Sciatic nerve (tissue), 2 donors: ENCODE results near the gene IMMP2L. TPM values are rescaled to one million over a fixed set of nuclear protein-coding genes. Genes with fewer than 3 reads are reported as not detected.
A peak's percentile ranks its signal among the peaks of the same experiment; 100 is the strongest.

Experiments
- ATAC-seq: fragments of 200-7000 bp; cut with Tn5 transposase; one replicate; pipeline ENCODE4 v1.9.1; 2020; ENCODE audit warnings: mild to moderate bottlenecking, moderate library complexity
- DNase-seq: peaks from one replicate; pipeline ENCODE4 v3.0.0-alpha.2; 2020; ENCODE audit warnings: low spot score
- intact Hi-C: fragments of 100-400 bp; cut with DNase I; formaldehyde crosslinking; loops from one replicate; pipeline ENCODE4 v1.14.2; 2022
- total RNA-seq: library from RNA; stranded (reverse); fragmentation: NEBNext Ultra II Directional; extraction: Animal tissue kit (Norgen Biotek cat#: 25700); gene quantifications from one replicate; pipeline ENCODE4 v1.2.1, GENCODE V29; 2021
- donor health status: DM: no; HTN: no; CAD: no.
- donor health status: DM: no; HTN: no; CAD: no.

IMMP2L gene
- total RNA-seq, 1 donor from 2014 or later: 33.6 TPM

DNA sequence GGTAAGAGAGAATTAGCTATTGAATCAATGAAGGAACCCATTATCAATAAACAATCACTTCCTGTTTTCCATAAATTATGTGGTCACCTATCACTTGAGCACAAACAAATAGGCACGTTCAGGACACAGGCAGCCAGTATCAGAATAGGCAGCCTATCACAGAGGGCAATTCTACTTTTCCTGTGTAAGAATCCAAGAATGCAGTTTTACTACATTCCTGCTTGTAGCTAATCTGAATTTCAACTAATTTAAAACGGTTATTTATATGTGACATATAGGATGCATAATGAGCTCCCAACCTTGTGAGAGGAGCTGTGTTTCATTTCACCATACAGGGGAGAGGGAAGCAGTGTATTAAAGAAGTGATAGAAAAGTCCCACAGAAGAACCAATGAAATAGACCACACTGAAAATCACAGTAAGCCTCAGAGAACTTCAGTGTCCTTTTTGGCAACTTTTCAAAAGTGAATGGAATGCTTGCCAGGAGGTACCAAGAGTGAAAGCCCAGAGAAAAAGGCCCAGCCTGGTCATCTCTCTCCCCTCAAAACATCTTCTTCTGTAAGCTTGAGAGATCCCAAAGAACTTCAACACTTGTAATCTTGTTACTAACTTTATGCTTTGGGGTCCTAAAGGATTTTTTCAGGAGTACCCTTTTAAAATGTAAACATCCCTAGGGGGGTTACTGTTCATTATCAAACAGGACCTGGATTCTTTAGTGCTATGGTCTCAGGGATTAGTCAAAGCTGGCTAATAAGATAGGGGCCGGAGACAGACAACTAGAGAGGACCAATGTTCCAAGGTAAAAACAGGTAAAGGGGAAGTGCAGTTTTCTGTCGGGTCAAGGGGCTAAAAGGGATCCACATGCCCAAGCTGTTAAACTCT, 1.3 kb downstream of the IMMP2L start:
- ATAC-seq (peak; percentile 22), DNase-seq (no peak)
- intact Hi-C loops: no loop called here

DNA sequence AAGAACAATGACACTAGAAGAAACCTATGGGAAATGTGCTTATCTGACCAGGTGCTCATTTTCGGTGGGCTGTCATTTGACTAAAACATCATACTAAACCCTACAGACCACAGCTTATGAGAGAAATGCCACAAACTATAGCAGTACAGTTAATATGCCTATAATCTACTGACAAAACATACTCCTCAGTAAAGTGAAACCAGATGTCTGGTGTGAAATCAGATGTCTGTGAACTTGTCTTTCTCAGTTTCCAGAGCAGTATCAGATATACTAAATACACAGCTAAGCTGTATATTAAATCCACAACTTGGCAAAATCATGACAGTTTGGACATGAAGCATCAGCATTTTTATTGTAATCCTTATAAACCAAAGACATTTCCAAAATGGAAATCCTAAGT, 3.3 kb downstream of the IMMP2L start:
- ATAC-seq (no peak), DNase-seq (no peak)
- intact Hi-C loops: no loop called here

DNA sequence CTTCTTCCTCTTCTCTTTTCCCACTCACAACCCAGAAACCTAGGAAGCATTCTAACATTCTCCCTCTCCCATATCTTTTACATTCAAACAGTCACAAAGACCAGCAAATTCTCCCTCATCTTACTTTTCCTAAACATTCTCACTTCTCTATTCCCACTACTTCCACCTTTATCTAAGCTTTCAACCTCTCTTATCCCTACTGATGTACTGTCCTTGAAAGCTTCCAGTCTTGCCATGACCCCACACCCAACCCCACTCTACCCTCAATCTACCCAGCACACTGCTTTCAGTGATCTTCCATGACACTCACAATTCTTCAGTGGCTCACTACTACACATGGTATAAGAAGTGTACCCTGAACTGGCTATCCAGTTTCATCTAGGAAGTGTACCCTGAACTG, 5.3 kb downstream of the IMMP2L start:
- no peak for ATAC-seq
- intact Hi-C loops: no loop called here

DNA sequence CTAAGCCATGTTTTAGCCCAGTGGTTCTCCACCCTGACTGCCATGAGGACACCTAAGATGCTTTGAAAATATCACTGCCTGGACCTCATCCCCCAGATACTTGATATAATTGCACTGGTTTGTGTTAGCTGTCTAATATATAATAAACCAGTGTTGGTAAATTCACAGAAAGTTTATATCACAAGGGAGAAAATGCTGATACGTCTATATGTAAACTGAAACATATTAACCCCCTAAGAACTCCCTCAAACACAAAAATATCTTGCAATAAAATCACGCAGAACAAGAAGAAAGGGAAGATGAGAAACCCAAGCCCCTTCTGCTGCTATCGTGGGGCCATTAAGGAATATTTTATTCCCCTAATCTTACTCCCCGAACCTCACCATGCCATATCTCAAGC, 8.2 kb downstream of the IMMP2L start:
- DNase-seq: no peak
- intact Hi-C loops: no loop called here
- ATAC-seq: no peak

More for the DNA sequence above, 5.3 kb downstream of the IMMP2L start:
- DNase-seq: no peak

DNA sequence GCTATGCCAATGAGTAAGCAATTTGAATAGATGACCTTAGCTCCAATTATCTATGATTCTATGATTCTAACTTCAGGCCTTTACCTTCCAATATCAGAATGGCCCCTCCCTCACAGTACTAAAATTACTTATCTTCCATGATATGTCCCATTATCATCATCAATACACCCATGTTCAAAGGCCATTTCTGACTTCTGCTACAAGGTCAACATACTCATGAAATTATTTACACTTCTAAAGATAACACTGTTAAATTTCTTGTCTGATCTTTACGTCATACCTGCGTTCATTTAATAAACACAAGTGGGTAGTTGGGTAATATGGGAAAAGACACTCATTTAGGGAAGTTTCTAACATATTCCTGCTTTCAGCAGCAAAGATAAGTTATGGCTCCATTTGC, 21.2 kb downstream of the IMMP2L start:
- DNase-seq (no peak), ATAC-seq (no peak)
- intact Hi-C loops: no loop called here

DNA sequence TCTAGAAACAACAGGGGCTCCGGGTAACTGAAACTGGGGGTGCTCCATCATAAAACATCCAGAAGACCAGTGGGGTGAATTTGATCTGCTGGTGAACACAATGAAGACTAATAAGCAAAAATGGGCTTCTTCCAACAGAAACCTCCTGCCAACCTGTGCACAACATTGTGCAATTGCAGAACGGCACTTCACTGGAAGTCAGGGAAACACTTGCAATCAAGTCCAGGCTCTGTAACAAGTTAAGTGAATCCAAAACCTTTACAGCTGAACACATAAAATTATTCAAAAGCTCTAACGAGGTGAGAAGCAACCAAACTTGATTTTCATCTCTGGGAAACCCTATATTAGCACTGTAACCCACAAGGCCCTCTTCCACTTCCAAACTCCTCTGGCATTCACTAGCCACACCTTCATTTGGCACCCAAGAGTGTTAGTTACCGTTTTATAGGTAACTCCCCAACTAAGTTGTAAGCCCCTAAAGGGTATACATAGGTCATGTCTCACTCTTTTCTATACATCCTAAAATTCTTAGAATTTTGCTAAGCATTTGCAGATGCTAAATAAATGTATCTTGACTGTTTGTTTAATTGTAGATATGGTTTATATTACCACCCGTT, 22.0 kb downstream of the IMMP2L start:
- no peak for DNase-seq
- no peak for ATAC-seq
- intact Hi-C loops: no loop called here

DNA sequence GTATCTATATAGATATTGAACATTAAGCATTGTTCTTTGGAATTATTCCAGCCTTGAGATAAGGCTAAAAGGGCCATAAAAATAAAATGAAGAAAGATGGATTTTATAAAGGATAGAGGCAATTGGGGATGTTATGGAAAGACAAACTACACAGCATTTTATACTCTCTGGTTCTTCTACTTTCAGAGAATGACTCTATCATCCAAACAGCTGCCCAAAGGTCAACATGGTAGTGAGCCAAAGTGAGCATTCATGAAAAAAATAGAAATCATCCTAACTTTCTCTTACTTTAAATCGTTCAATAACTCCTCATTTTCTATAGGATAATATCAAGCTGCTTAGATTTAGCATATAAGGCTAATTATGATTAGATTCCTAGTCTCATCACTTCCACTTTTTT, 25.2 kb downstream of the IMMP2L start:
- intact Hi-C loops: no loop called here
- ATAC-seq: no peak
- DNase-seq: no peak

DNA sequence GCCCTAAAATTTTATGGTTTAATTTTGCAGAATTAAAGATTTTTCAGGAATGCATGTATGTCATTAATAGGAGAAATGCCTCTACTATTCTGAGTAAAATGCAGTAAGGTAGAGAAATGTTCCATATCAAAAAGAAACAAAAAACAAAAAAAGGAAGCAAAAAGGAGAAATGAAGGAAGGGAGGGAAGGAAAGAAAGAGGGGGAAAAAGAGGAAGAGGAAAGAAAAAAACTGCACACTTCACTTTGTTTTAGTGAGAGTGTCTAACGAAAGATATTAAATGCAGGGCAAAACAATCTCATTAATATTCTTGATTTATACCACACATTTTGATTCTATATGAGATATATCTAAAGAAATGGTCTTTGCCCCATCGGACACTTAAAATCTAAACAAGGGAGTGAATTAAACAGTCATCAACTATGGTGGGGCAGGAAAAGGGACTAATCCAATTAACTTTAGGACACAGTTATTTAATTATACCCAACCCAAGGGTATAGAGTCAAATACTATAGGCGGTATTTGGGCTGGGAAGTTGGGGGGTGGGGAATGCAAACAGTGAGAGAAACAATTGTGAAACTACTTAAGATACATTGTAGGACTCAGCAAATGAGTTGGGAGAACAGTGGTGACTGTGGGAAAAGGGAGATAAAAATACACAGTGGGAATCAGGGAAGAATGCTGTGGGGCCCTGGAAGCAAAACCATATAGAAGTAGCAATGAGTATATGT, 27.0 kb downstream of the IMMP2L start:
- DNase-seq (no peak), ATAC-seq (no peak)
- intact Hi-C loops: no loop called here

DNA sequence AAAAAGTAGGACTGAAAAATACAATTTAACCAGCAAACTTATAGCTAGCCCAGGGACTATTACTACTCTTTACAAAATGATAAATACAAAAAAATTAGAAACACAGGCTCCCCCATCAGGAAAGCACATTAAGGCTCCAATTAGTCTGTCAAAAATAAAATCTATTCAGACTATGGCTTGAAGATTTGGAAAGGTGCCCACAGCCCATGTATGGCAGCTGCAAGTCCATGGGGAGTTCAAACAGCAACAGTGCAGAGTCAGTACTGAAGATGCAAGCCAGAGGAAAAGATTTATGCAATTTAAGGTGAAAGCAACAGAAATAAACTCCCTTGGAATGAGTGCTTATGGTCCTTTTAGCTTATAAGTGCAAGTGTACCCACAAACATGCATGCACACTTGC, 29.7 kb downstream of the IMMP2L start:
- intact Hi-C loops: no loop called here
- ATAC-seq: no peak
- no peak for DNase-seq

DNA sequence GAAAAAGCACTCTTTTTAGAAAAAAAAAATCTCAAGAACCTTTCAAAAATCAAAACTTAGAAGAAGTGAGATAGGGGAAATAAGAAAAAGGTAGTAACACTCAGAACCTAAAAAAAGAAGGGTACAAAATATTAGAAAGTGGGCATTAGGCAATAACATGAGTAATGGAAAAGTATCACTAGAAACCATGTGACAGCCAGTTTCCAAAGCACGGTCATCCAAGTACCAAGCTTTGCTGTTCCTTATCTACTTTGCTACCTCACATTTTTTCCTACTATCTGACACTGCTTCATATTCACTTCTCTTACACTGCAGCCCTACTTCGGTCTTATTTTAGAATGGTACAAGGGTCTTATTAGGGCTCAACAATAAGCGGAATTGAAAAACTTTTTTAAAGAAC, 30.3 kb downstream of the IMMP2L start:
- peak; percentile 51 for ATAC-seq
- no peak for DNase-seq
- intact Hi-C loops: no loop called here

DNA sequence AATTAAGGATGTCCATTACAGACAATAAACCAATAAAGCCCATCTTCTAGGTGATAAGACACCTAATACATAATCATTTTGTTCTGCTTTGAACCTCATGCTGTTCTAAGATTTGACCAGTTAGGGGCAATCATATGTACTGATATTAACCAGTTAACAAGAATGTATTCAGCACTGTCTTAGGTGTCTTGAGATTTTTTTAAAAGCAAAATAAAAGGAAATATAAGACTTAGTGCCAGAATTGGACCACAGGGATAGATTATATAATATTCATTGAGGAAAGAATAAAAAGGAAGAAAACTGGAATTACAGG, 32.0 kb downstream of the IMMP2L start:
- no peak for ATAC-seq
- no peak for DNase-seq
- intact Hi-C loops: no loop called here

DNA sequence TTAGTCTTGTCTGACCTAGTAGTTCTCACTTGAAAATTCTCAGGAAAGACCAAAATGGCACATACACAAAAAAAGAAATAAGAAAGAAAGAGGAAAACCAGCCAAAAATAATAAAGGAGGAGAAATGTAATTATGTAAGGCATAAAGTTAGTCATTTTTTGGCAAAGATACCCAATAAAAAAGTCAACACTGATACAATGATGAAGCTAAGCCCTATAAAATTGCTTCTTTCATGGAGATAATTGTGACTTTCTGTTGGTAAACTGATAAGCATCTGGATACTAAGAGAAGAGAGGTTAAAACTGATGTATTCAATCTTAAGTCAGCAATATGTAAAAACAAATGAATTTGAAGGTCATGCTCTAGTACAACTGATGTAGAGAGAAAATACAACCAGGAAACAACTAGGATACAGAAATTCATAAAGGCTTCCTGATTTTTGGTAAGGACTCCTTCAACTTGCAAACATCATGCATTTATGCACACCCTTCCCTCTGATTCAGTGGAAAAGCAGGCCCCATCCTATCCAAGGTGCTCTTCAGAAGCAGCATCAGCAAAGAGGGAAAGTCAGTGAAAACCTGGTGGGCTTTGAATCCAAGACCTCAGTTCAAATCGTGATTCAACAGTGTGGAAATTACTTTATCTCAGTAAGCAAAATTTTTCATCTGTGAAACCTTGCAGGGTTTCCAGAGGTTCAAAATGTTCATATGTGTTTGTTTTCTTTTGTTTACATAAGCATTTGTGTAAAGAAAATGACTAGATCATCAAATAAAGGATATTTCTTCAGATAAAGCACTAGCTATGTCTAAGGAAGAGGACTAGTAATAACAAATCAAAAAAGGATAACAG, 32.6 kb downstream of the IMMP2L start:
- intact Hi-C loops: no loop called here
- ATAC-seq (no peak), DNase-seq (no peak)

DNA sequence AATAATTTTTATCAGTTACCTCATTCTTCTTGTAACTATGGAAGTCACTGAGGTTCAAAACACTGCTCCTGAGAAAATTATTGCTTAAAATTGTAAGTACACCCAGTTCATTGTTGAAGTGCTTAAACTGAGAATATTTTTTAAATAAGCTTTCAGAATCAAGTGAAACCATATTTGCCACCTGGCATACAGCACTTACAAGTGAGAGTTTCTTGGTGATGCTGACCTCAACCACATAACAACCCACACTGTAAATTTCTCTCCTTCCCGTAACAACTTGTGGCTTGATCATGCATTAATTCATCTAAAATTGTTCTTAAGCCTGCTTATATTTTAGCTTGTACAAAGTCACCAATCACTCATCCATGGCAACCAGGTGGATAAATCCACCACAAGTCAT, 34.0 kb downstream of the IMMP2L start:
- DNase-seq (no peak), ATAC-seq (no peak)
- intact Hi-C loops: no loop called here

DNA sequence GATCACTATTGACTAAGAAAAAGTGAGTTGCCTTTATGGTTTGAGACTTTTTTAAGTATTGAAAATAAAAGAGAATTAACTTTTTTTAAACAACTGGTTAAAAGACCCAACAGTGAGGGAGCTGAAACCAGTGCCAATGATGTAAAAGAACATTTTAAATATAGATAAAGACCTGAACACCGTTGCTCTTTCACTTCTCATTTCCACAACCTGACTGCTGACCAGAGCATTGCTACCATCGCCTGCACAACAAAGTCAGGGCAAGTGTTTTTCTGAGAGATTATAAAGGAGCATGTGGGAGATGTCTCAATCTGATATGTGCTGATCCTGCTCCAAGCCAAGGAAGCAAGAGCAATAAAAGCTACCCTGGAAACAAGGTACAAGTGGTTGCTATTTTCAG, 34.7 kb downstream of the IMMP2L start:
- intact Hi-C loops: no loop called here
- DNase-seq (no peak), ATAC-seq (no peak)

DNA sequence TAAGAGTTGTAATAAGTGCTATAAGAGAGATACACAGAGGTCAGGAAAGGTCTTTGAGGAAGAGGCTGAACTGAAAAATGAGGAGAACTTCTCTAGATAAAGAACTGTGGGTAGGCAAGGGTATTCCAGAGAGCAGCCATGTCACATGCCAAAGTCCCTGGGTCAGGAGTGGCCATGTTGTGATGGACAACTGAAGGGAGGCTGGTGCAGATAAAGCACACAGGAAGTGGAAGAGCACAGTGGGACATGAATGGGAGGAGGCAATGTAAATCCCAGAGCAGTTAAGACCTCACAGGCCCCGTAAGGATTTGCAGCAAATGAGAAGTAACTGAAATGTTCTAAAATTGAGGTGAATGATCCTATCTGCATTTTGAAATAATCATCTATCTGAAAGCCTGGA, 37.2 kb downstream of the IMMP2L start:
- no peak for ATAC-seq
- intact Hi-C loops: no loop called here
- no peak for DNase-seq

DNA sequence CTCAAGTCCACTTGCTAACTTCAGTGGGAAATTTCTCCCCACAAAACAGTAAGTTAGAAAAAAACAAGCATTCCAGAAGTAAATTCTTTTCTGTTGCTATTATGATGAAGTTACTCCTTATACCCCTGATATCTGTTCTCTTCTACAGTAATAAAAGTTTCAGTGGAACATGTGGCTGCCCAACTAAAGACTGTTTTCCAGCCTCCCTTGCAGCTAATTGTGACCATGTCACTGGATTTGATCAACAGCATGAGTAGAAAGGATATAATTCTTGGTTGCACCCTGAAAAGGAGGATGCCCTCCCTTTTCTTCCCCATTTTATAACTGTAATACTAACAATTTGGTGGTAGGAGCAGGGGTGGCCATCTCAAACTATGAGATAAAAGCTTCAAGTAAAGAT, 40.6 kb downstream of the IMMP2L start:
- ATAC-seq: no peak
- intact Hi-C loops: no loop called here

DNA sequence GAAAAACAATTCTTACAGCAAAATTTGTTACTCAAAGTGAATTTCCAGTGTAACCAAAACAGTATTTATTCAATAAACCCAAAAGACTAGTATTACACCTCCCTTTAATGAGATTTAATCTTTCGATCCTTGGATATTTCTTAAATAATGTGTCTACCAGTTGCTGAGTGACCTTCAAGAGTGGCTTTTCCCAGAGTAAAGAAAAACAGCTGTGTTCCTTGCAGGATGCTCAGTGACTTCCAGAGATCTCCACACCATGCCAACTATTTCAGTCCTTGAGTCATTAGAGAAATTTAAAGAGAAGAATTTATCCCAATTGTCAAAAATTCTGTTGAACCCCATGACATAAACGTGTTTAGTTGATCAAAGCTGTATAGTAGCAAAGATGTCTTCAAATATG, 44.0 kb downstream of the IMMP2L start:
- DNase-seq (no peak), ATAC-seq (no peak)
- intact Hi-C loops: no loop called here

More for the DNA sequence above, 40.6 kb downstream of the IMMP2L start:
- no peak for DNase-seq

DNA sequence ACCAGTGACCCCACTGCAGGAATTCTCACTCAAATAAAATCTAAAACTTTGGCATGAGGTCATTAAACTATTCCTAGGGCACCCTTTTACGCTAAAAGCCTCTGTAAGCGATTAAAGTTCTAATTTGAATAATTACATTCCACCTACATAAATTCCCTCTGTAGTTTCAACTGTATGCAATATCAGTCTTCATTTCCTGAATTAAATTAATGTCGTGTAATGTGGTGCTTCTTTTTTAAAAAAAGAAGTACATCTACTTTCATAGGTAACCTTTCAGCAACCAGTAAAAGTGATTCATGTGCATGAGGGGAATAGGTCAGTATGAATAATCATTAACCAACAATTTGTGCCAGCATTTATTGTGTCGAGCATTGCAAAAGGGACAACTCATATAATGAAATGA, 44.7 kb downstream of the IMMP2L start:
- intact Hi-C loops: no loop called here

DNA sequence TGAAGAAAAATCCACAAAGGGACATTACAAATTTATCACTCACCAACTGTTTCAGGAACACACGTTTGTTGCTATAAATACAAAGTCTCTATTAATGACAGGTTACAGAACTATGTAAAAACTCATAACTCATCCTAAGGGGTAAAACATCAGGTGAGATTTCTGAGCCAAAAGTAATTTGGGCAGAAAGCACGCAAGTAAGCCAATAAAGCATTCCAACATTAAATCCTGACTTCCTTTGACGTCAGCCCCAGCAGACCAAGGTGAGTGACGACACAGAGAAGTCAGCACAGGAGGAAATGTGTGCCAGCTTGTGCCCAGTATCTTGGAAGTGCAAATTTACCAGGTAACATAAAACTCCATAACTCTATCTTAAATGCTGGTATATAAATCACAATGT, 45.7 kb downstream of the IMMP2L start:
- intact Hi-C loops: no loop called here
- no peak for DNase-seq
- ATAC-seq: no peak

More for the DNA sequence above, 44.7 kb downstream of the IMMP2L start:
- ATAC-seq (no peak), DNase-seq (no peak)
